HEK293 (cell line): ENCODE measurements around the gene RAET1L.
"Not testable (repeated sequence)": the region's sequence is repeated elsewhere in the genome, so short reads cannot be mapped to it uniquely, and the experiment has no call there.

Experiments used
- CTCF ChIP-seq: fragments of 450-650 bp; formaldehyde crosslinking; IDR thresholded peaks from 2 replicates; pipeline ENCODE4 v1.5.1; 2016; ENCODE audit warnings: missing biosample characterization, missing genetic modification characterization
- ELK4 ChIP-seq: IDR thresholded peaks from 2 replicates; pipeline ENCODE4 v1.6.1; 2011; ENCODE audit warnings: mild to moderate bottlenecking, low read depth, low read length, borderline replicate concordance
- SP3 ChIP-seq: fragments of 450-650 bp; formaldehyde crosslinking; IDR thresholded peaks from 2 replicates; pipeline ENCODE4 v1.5.1; 2016; ENCODE audit warnings: missing biosample characterization, missing genetic modification characterization
- TRIM28 ChIP-seq: IDR thresholded peaks from 2 replicates; pipeline ENCODE4 v1.6.1; 2011; ENCODE audit warnings: low read length, control low read depth, borderline replicate concordance
- ZNF354C ChIP-seq: fragments of 450-650 bp; formaldehyde crosslinking; IDR thresholded peaks from 2 replicates; pipeline ENCODE4 v1.5.1; 2016; ENCODE audit warnings: missing biosample characterization, missing genetic modification characterization, low read depth, borderline replicate concordance

GRCh38 chr6:150074396-150075033, 49.2 kb upstream of the RAET1L start:
- TF ChIP-seq ELK4; SP3 (tag by site-specific recombination); CTCF (tag by site-specific recombination); TRIM28; ZNF354C (tag by site-specific recombination): not testable (repeated sequence)
